A673 (cell line): ENCODE results near the gene SLC28A1. TPM values are rescaled to one million over a fixed set of nuclear protein-coding genes. Genes with fewer than 3 reads are reported as not detected.

Experiments
- BruUV-seq: library from RNA; stranded (reverse); fragments of 400-500 nt; replicated peaks from 2 replicates; lab custom pipeline; 2021; lab: Mats Ljungman, UMichigan
- CTCF ChIA-PET: fragments of 300-600 bp; sonication (Branson Sonifier 250); formaldehyde crosslinking; loops from one replicate; lab custom pipeline; 2022; ENCODE audit warnings: antibody characterized with exemption; lab: Charles Lee
- POLR2A ChIA-PET: fragments of 300-600 bp; sonication (Branson Sonifier 250); formaldehyde crosslinking; loops from one replicate; lab custom pipeline; 2022; ENCODE audit warnings: antibody characterized with exemption; ENCODE audit not compliant: low non-redundant PET; lab: Charles Lee
- DNase-seq: peaks from one replicate; pipeline ENCODE4 v3.0.0-alpha.2; 2015; ENCODE audit warnings: low spot score
- H3K27ac ChIP-seq: fragments of 200-600 bp; sonication (generic); 2 replicates; pipeline ENCODE4 v1.5.1; 2016; ENCODE audit warnings: mixed run types, low read depth, mild to moderate bottlenecking, mixed read lengths, antibody characterized with exemption, low read length; ENCODE audit not compliant: poor library complexity, severe bottlenecking
- H3K27me3 ChIP-seq: fragments of 200-600 bp; sonication (generic); replicated peaks from 2 replicates; pipeline ENCODE4 v1.6.1; 2017; ENCODE audit warnings: mixed run types, low read depth, mild to moderate bottlenecking, mixed read lengths, antibody characterized with exemption, low read length; ENCODE audit not compliant: insufficient read depth, poor library complexity
- H3K36me3 ChIP-seq: fragments of 200-600 bp; sonication (generic); 2 replicates; pipeline ENCODE4 v1.6.1; 2016; ENCODE audit warnings: mixed run types, mild to moderate bottlenecking, mixed read lengths, antibody characterized with exemption, low read length; ENCODE audit not compliant: insufficient read depth, poor library complexity, severe bottlenecking
- H3K4me1 ChIP-seq: fragments of 200-600 bp; sonication (generic); 2 replicates; pipeline ENCODE4 v1.6.1; 2017; ENCODE audit warnings: mixed run types, mild to moderate bottlenecking, mixed read lengths, antibody characterized with exemption, low read length; ENCODE audit not compliant: insufficient read depth, poor library complexity, severe bottlenecking
- H3K4me3 ChIP-seq: fragments of 200-600 bp; sonication (generic); 2 replicates; pipeline ENCODE4 v1.5.1; 2016; ENCODE audit warnings: low read depth, mixed run types, mild to moderate bottlenecking, mixed read lengths, low read length; ENCODE audit not compliant: poor library complexity, severe bottlenecking
- H3K9me3 ChIP-seq: fragments of 200-600 bp; sonication (generic); 2 replicates; pipeline ENCODE4 v1.6.1; 2016; ENCODE audit warnings: mixed run types, low read depth, mild to moderate bottlenecking, mixed read lengths, antibody characterized with exemption, low read length; ENCODE audit not compliant: poor library complexity, severe bottlenecking
- EZH2 ChIP-seq: fragments of 200-600 bp; sonication (generic); IDR thresholded peaks from 2 replicates; pipeline ENCODE4 v1.6.1; 2017; ENCODE audit warnings: borderline replicate concordance, low read depth, mild to moderate bottlenecking, mixed read lengths, antibody characterized with exemption, low read length; ENCODE audit not compliant: poor library complexity, severe bottlenecking
- intact Hi-C: fragments of 100-400 bp; cut with micrococcal nuclease; formaldehyde crosslinking; loops from one replicate; pipeline ENCODE4 v1.10.0; 2022; ENCODE audit not compliant: unreplicated experiment
- total RNA-seq: library from RNA; stranded (reverse); gene quantifications from 2 replicates; pipeline ENCODE4 v1.2.3, GENCODE V29; 2021
- TF ChIP-seq, protein P1 (sequence below): fragments of 300-800, 200-600 bp; sonication (generic); conservative IDR thresholded peaks from 2 replicates; pipeline ENCODE4 v1.5.1; 2017; ENCODE audit warnings: low read depth, mild to moderate bottlenecking, antibody characterized with exemption, low read length, moderate library complexity, mixed read lengths

Gene SLC28A1
- total RNA-seq, 1 experiment from 2014 or later, result not detected

DNA sequence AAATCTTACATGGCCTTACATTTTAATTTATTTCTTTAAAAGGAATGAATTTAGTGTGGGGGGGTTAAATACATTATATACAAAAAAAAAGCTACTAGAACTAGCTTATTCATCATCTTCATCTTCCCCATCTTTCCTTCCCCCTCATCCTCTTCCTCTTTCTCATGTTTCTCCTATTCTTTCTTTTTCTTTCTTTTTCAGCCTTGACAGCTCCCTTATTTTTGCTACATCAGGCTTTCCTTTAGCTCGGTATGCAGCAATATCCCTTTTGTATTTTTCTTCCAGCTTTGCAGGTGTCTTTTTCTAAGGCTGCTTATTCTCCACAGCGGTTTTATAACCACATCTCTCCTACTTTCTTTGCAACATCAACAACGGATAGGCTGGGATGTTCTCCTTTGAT is 55.9 kb downstream of the SLC28A1 start:
- Histone ChIP-seq H3K4me1 (no peaks in the 10 kb centered on the region), H3K4me3 (no peak overlapping the region), H3K27me3 (no peaks in the 10 kb centered on the region), H3K36me3 (no peaks in the 10 kb centered on the region), H3K27ac (no peak overlapping the region), H3K9me3 (no peaks in the 10 kb centered on the region)
- ChIA-PET CTCF (interaction anchor here (0.5 kb wide), 1 partner anchor 12 kb away, joined by 3 read pairs; no protein-coding TSS in a partner anchor), POLR2A (interaction anchor here (0.6 kb wide), 1 partner anchor 328 kb away, joined by 5 read pairs; no protein-coding TSS in a partner anchor)
- no TSS peak for BruUV-seq
- intact Hi-C loops, result no loop called here
- DNase-seq, result no peak
- TF ChIP-seq EZH2, result no peak
- TF ChIP-seq, protein P1, sequence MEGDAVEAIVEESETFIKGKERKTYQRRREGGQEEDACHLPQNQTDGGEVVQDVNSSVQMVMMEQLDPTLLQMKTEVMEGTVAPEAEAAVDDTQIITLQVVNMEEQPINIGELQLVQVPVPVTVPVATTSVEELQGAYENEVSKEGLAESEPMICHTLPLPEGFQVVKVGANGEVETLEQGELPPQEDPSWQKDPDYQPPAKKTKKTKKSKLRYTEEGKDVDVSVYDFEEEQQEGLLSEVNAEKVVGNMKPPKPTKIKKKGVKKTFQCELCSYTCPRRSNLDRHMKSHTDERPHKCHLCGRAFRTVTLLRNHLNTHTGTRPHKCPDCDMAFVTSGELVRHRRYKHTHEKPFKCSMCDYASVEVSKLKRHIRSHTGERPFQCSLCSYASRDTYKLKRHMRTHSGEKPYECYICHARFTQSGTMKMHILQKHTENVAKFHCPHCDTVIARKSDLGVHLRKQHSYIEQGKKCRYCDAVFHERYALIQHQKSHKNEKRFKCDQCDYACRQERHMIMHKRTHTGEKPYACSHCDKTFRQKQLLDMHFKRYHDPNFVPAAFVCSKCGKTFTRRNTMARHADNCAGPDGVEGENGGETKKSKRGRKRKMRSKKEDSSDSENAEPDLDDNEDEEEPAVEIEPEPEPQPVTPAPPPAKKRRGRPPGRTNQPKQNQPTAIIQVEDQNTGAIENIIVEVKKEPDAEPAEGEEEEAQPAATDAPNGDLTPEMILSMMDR, result no peak

DNA sequence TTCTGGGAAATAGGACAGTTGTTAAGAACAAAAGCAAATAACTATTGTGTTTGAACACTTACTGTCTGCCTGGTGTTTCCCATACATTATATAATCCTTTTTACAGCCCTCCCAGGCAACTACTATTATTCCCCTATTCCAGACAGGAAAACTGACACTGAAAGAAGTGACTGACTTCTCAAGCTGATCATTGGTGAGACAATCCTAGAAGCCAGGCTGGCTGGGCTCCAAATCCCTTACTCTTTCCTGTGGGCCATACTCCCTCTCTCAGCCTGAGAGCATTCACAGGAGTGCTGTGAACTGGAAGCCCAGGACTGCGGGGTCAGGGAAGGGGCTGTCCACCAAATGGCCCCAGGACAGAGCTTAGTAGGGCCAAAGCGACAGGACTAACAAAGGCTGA is 58.0 kb downstream of the SLC28A1 start:
- BruUV-seq, result no TSS peak
- POLR2A ChIA-PET, result no interaction called here
- CTCF ChIA-PET, result no interaction called here
- no peak for DNase-seq
- no peaks in the 10 kb centered on the region for H3K27me3 ChIP-seq
- H3K27ac ChIP-seq, result no peak overlapping the region
- H3K9me3 ChIP-seq, result no peaks in the 10 kb centered on the region
- H3K4me3 ChIP-seq, result no peak overlapping the region
- H3K4me1 ChIP-seq, result no peaks in the 10 kb centered on the region
- intact Hi-C loops, result no loop called here
- no peak for TF ChIP-seq EZH2
- TF ChIP-seq, protein P1, result no peak
- no peaks in the 10 kb centered on the region for H3K36me3 ChIP-seq

DNA sequence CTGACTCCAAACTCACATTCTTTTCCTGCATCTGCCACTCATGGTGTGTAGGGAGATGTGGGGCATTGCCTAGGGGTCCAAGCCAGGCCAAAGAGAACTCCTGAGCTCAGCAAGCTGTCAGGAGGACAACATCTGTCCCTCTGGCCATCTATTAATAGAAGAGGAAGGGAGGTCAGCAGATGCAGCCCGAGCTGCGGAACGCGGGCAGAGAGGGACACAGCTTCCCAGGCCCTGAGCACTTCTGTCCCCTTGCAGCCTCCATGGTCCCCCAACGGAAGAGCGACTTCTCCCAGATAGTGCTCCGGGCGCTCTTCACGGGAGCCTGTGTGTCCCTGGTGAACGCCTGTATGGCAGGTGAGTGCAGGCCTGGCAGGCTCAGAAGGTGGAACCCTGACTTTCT is 59.8 kb downstream of the SLC28A1 start:
- no peak overlapping the region for H3K27ac ChIP-seq
- no peak overlapping the region for H3K4me3 ChIP-seq
- no peak for DNase-seq
- ChIA-PET POLR2A (no interaction called here), CTCF (interaction anchor here (0.7 kb wide), 1 partner anchor 85 kb away, joined by 3 read pairs; no protein-coding TSS in a partner anchor)
- TF ChIP-seq, protein P1, result no peak
- no peak for TF ChIP-seq EZH2
- H3K4me1 ChIP-seq, result no peaks in the 10 kb centered on the region
- no peaks in the 10 kb centered on the region for H3K36me3 ChIP-seq
- H3K27me3 ChIP-seq, result no peaks in the 10 kb centered on the region
- H3K9me3 ChIP-seq, result no peaks in the 10 kb centered on the region
- no TSS peak for BruUV-seq
- intact Hi-C loops, result no loop called here
